ENCODE results near the gene THRA.

The THRA gene

GRCh38 chr17:40100419-40100668 lies 37.6 kb downstream of the THRA start, which contains the start of gene NR1D1:
NR1D1 (minus strand) TSS chr17:40100589; CDS start chr17:40100094, 495 bp downstream.
- Mint-ChIP-seq H3K27ac (peak within 1 kb of the TSS; percentile 92), H3K4me3 (peak within 1 kb of the TSS; percentile 85), H3K4me1 (ENCODE audit: low read depth) (peaks cover 94% of the 10 kb centered on the region), H3K9me3 (no peaks in the 10 kb centered on the region), H3K27me3 (peaks cover 47% of the 10 kb centered on the region), H3K36me3 (ENCODE audit: low read depth) (peaks cover 23% of the 10 kb centered on the region)
- intact Hi-C loops (cut with micrococcal nuclease), result loop anchor here (1.0 kb wide), 1 partner anchor 8 kb away; no protein-coding TSS in a partner anchor

- H3K4me3 Mint-ChIP-seq, result peak overlapping the region; percentile 85
- peaks cover 18% of the 10 kb centered on the region for H3K36me3 Mint-ChIP-seq (ENCODE audit: low read depth)
- intact Hi-C loops (cut with micrococcal nuclease), result loop anchor here (1.0 kb wide), 1 partner anchor 7 kb away; no protein-coding TSS in a partner anchor
- H3K9me3 Mint-ChIP-seq, result no peaks in the 10 kb centered on the region
- H3K4me1 Mint-ChIP-seq (ENCODE audit: low read depth), result peaks cover 94% of the 10 kb centered on the region
- H3K27ac Mint-ChIP-seq, result peak overlapping the region; percentile 92
- H3K27me3 Mint-ChIP-seq, result peaks cover 46% of the 10 kb centered on the region
Observed at GRCh38 chr17:40100669-40101366, 38.1 kb downstream of the THRA start.

DNA sequence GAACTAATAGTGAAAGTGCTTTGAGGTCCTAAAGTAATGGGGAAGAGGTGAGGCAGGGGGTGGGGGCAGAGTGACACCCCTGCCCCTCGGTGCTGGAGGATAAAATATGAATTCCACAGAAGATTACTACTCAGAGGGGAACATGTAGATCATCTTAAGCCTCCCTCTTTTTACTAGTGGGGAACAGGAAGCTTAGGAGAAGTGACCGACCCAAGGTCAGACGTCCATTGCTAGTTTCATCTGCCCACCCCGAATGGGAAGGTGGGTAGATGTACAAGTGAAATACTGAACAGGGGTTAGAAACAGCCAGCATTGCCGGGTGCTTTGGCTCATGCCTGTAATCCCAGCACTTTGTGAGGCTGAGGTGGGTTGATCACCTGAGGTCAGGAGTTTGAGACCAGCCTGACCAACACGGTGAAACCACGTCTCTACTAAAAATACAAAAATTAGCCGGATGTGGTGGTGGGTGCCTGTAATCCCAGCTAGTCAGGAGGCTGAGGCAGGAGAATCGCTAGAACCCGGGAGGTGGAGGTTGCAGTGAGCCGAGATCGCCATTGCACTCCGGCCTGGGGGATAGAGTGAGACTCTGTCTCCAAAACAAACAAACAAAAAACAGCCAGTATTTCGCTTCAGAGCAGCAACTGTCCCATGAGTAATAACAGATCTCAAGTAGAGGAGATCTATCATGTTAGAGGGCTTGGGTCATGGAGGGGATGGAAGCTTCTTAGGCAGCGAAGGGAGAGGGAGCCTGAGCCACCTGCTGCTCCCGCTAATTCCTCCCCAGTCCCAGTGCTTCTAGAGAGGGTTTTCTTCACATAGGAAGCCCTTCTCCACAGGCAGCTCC lies 38.8 kb downstream of the THRA start:
- H3K36me3 Mint-ChIP-seq (ENCODE audit: low read depth), result peaks cover 10% of the 10 kb centered on the region
- intact Hi-C loops (cut with micrococcal nuclease), result no loop called here
- peak overlapping the region; percentile 51 for H3K4me3 Mint-ChIP-seq
- H3K27ac Mint-ChIP-seq, result peak overlapping the region; percentile 92
- no peaks in the 10 kb centered on the region for H3K9me3 Mint-ChIP-seq
- peaks cover 94% of the 10 kb centered on the region for H3K4me1 Mint-ChIP-seq (ENCODE audit: low read depth)
- peaks cover 53% of the 10 kb centered on the region for H3K27me3 Mint-ChIP-seq

- Mint-ChIP-seq H3K27me3 (peaks cover 59% of the 10 kb centered on the region), H3K4me3 (no peak overlapping the region), H3K4me1 (ENCODE audit: low read depth) (peaks cover 94% of the 10 kb centered on the region), H3K9me3 (no peaks in the 10 kb centered on the region), H3K27ac (no peak overlapping the region), H3K36me3 (ENCODE audit: low read depth) (no peaks in the 10 kb centered on the region)
- intact Hi-C loops (cut with micrococcal nuclease), result no loop called here
Observed at GRCh38 chr17:40103071-40103661, 40.4 kb downstream of the THRA start.

DNA sequence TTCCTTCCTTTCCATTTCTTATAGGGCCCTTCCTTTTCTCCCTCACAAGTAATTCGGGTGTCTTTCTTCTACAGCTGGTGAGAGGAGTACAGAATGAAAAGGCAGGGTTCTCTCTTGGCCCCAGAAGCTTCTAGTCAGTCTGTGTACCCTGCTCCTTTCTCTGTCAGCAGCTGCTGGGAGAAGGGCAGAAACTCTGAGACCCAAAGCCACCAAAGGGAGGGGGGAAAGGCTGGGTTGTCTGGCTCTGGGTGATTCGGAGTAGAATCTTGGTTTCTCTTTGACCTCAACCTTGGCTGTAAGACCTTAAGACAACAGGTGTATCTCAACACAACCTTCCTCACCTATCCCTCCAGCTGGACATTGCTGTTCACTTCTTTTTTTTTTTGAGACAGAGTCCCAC lies 40.9 kb downstream of the THRA start:
- Mint-ChIP-seq H3K4me3 (no peak overlapping the region), H3K4me1 (ENCODE audit: low read depth) (peaks cover 94% of the 10 kb centered on the region), H3K27ac (no peak overlapping the region), H3K9me3 (no peaks in the 10 kb centered on the region), H3K27me3 (peaks cover 59% of the 10 kb centered on the region), H3K36me3 (ENCODE audit: low read depth) (no peaks in the 10 kb centered on the region)
- intact Hi-C loops (cut with micrococcal nuclease), result no loop called here

DNA sequence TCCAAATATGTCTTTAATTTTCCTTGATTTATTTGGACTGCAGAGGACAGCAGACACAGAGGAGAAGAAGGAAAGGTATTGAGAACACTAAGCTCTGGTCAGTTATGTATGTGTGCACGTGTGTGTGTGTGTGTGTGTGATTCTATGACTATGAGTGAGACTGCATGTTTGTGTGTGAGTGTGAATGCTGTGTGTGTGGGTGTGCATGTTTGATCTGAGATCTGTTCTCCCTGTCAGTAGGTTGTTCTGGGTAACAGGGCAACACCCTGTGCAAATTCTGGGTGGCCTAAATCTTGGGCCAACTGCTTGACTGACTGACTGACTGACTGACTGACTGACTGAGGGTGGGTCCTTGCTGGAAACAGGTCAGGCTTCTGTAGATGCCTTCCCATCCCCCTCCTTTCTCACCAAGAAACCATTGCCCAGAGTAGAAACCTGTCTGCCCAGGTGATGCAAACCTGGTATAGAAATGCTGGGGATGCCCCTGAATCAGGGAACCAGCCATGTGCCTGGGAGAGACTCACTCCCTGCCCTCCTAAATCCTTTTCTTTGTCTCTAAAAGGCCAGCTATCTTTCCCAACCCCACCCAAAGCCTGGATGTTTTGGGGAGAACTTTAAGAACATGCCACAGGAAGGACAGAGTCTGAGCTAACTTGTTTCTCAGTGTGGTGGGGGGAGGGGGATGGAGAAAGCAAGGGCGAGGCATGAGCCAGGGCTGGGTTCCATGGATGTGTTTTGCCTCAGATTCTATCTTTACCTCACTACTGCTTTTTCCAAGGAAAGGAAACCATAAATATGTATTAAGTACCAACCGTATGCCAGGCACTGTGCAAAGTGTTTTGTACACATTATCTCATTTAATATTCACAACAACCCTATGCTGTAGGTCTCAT lies 42.1 kb downstream of the THRA start:
- Mint-ChIP-seq H3K4me3 (no peak overlapping the region), H3K36me3 (ENCODE audit: low read depth) (no peaks in the 10 kb centered on the region), H3K9me3 (no peaks in the 10 kb centered on the region), H3K4me1 (ENCODE audit: low read depth) (peaks cover 89% of the 10 kb centered on the region), H3K27me3 (peaks cover 59% of the 10 kb centered on the region), H3K27ac (no peak overlapping the region)
- intact Hi-C loops (cut with micrococcal nuclease), result no loop called here

GRCh38 chr17:40105861-40106759 lies 43.3 kb downstream of the THRA start:
- Mint-ChIP-seq H3K27me3 (peaks cover 63% of the 10 kb centered on the region), H3K4me1 (ENCODE audit: low read depth) (peaks cover 89% of the 10 kb centered on the region), H3K36me3 (ENCODE audit: low read depth) (no peaks in the 10 kb centered on the region), H3K9me3 (no peaks in the 10 kb centered on the region), H3K4me3 (peak overlapping the region; percentile 58), H3K27ac (peak overlapping the region; percentile 97)
- intact Hi-C loops (cut with micrococcal nuclease), result no loop called here

GRCh38 chr17:40106760-40107521 lies 44.2 kb downstream of the THRA start:
- Mint-ChIP-seq H3K27me3 (peaks cover 55% of the 10 kb centered on the region), H3K4me1 (ENCODE audit: low read depth) (peaks cover 89% of the 10 kb centered on the region), H3K36me3 (ENCODE audit: low read depth) (no peaks in the 10 kb centered on the region), H3K27ac (peak overlapping the region; percentile 97), H3K9me3 (no peaks in the 10 kb centered on the region), H3K4me3 (peak overlapping the region; percentile 58)
- intact Hi-C loops (cut with micrococcal nuclease), result no loop called here

GRCh38 chr17:40107522-40108174 lies 44.9 kb downstream of the THRA start:
- Mint-ChIP-seq H3K4me1 (ENCODE audit: low read depth) (peaks cover 93% of the 10 kb centered on the region), H3K4me3 (peak overlapping the region; percentile 58), H3K27ac (peak overlapping the region; percentile 97), H3K9me3 (no peaks in the 10 kb centered on the region), H3K36me3 (ENCODE audit: low read depth) (no peaks in the 10 kb centered on the region), H3K27me3 (peaks cover 51% of the 10 kb centered on the region)
- intact Hi-C loops (cut with micrococcal nuclease), result loop anchor here (1.0 kb wide), 1 partner anchor 7 kb away; the partner anchor contains the start of gene NR1D1

- Mint-ChIP-seq H3K36me3 (ENCODE audit: low read depth) (no peaks in the 10 kb centered on the region), H3K4me3 (no peak overlapping the region), H3K9me3 (no peaks in the 10 kb centered on the region), H3K27ac (peak overlapping the region; percentile 97), H3K4me1 (ENCODE audit: low read depth) (peaks cover 92% of the 10 kb centered on the region), H3K27me3 (peaks cover 36% of the 10 kb centered on the region)
- intact Hi-C loops (cut with micrococcal nuclease), result loop anchor here (1.0 kb wide), 1 partner anchor 9 kb away; the partner anchor contains the start of gene NR1D1
Observed at GRCh38 chr17:40108970-40109824, 46.4 kb downstream of the THRA start.

Measured in dendritic cell treated with granulocyte-macrophage colony-stimulating factor and Interleukin-4, amounts not matched to agents 40 ng/mL and 50 ng/mL, for 4 days (primary cell).